ENCODE results near the gene BBS2. TPM values are rescaled to one million over a fixed set of nuclear protein-coding genes. Genes with fewer than 3 reads are reported as not detected.

BBS2 gene
- total and polyA plus RNA-seq, 2 of the 13 experiments (the other 11 are each of a cell fraction or from before 2014, with no cell fraction given) = 59.7 to 68.3 TPM

DNA sequence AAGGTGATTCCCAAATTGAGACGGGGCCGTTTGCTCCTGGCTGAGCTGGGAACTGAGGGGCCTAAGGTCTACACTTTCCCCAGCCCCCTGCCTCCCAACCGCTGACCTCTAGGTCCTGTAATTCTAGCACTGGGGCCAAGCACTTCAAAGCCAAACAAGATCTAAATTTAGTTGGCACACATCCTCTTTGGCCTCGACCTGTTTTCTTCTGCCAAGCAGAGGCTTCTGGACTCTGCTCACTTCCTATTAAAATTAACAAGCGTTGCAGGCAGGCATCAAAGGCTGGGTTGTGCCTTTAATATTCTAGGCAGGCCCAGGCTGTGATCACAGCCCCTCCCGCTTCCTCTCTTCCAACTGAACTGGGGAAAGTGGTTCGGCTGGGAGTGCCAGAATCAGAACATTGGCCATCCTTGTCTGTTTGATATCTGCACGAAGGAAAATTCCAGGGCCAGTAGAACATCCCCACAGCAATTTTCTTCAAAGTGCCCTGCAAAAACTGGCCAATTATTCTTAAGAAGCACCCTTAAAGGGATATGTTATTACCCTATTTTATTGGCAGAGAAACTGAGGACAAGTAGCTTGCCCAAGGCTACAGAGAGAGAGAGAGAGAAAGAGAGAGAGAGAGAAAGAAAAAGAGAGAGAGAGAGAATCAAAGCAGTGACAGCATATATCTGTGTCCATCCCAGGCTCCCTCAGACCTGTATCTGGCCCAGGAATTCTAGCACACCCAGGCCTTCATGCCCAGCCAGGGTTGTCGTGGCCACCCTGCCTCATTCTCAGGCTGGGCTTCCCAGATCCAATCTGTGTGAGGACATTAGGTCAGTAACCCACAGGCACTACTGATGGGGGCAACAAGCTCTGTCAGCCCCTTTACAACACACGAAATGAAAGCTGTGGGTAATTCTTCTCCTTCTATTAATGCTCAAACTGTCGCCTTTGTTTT is 32.2 kb upstream of the BBS2 start (continued):
- TF ChIP-seq, protein P1, sequence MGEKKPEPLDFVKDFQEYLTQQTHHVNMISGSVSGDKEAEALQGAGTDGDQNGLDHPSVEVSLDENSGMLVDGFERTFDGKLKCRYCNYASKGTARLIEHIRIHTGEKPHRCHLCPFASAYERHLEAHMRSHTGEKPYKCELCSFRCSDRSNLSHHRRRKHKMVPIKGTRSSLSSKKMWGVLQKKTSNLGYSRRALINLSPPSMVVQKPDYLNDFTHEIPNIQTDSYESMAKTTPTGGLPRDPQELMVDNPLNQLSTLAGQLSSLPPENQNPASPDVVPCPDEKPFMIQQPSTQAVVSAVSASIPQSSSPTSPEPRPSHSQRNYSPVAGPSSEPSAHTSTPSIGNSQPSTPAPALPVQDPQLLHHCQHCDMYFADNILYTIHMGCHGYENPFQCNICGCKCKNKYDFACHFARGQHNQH (CRISPR knock-in tag; IDR thresholded peaks at IDR 0.05) = peak; percentile 90
- TF ChIP-seq TBX3 (IDR thresholded peaks at IDR 0.05; ENCODE audit: borderline replicate concordance) (no peak), AGO2 (optimal IDR thresholded peaks at IDR 0.05; ENCODE audit: low read depth, low read length) (no peak), ZNF607 (CRISPR knock-in tag; IDR thresholded peaks at IDR 0.05; ENCODE audit: borderline replicate concordance) (no peak; the same call in 1 of the 2 replicates), PHF5A (CRISPR knock-in tag; IDR thresholded peaks at IDR 0.05; ENCODE audit: low read depth, unreplicated experiment) (peak; percentile 49), ZNF256 (CRISPR knock-in tag; conservative IDR thresholded peaks at IDR 0.05) (no peak), TP53 (CRISPR knock-in tag; conservative IDR thresholded peaks at IDR 0.05) (no peak), SSRP1 (CRISPR knock-in tag; IDR thresholded peaks at IDR 0.05) (no peak), ERF (CRISPR knock-in tag; IDR thresholded peaks at IDR 0.05) (peak; percentile 59; the same call in 1 of the 2 replicates), TSC22D2 (CRISPR knock-in tag; IDR thresholded peaks at IDR 0.05; ENCODE audit: borderline replicate concordance) (no peak), IRF2 (CRISPR knock-in tag; IDR thresholded peaks at IDR 0.05) (peak; percentile 61), YEATS2 (CRISPR knock-in tag; IDR thresholded peaks at IDR 0.05; ENCODE audit: borderline replicate concordance) (no peak), PHF21A (CRISPR knock-in tag; IDR thresholded peaks at IDR 0.05) (peak; percentile 93), HOXA3 (CRISPR knock-in tag; IDR thresholded peaks at IDR 0.05) (peak; percentile 40), NFKBIZ (CRISPR knock-in tag; IDR thresholded peaks at IDR 0.05) (0 out of 2 replicates have a peak, but pooled peaks have one; percentile 37), TBL1XR1 (IDR thresholded peaks at IDR 0.05; ENCODE audit: borderline replicate concordance, low read length, partially characterized antibody) (no peak), ZNF337 (CRISPR knock-in tag; IDR thresholded peaks at IDR 0.05; ENCODE audit: borderline replicate concordance, low read depth) (no peak), NFYC (CRISPR knock-in tag; IDR thresholded peaks at IDR 0.05) (no peak), KMT2A (CRISPR knock-in tag; IDR thresholded peaks at IDR 0.05) (no peak), MEF2D (CRISPR knock-in tag; IDR thresholded peaks at IDR 0.05) (peak; percentile 100), NFE2 (CRISPR knock-in tag; IDR thresholded peaks at IDR 0.05) (no peak), MIER3 (CRISPR knock-in tag; IDR thresholded peaks at IDR 0.05; ENCODE audit: borderline replicate concordance) (no peak; the same call in 1 of the 2 replicates), ZNF619 (CRISPR knock-in tag; IDR thresholded peaks at IDR 0.05) (no peak), ZNF326 (CRISPR knock-in tag; IDR thresholded peaks at IDR 0.05; ENCODE audit: borderline replicate concordance) (no peak), SMARCC2 (IDR thresholded peaks at IDR 0.05) (no peak), SPEN (CRISPR knock-in tag; IDR thresholded peaks at IDR 0.05; ENCODE audit: low read depth) (no peak; the same call in 1 of the 2 replicates), HOXD1 (CRISPR knock-in tag; IDR thresholded peaks at IDR 0.05) (peak; percentile 76; the same call in 1 of the 2 replicates)
- TF ChIP-seq, protein P2, sequence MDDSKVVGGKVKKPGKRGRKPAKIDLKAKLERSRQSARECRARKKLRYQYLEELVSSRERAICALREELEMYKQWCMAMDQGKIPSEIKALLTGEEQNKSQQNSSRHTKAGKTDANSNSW (CRISPR knock-in tag; IDR thresholded peaks at IDR 0.05; ENCODE audit: borderline replicate concordance) = no peak
- TF ChIP-seq, protein P3, sequence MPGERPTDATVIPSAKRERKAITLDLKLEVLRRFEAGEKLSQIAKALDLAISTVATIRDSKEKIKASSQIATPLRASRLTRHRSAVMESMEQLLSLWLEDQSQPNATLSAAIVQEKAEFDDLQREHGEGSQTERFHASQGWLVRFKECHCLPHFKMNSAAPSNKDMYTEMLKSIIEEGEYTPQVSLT (CRISPR knock-in tag; IDR thresholded peaks at IDR 0.05; ENCODE audit: borderline replicate concordance, low read depth) = no peak
- TF ChIP-seq, protein P4, sequence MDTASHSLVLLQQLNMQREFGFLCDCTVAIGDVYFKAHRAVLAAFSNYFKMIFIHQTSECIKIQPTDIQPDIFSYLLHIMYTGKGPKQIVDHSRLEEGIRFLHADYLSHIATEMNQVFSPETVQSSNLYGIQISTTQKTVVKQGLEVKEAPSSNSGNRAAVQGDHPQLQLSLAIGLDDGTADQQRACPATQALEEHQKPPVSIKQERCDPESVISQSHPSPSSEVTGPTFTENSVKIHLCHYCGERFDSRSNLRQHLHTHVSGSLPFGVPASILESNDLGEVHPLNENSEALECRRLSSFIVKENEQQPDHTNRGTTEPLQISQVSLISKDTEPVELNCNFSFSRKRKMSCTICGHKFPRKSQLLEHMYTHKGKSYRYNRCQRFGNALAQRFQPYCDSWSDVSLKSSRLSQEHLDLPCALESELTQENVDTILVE (CRISPR knock-in tag; IDR thresholded peaks at IDR 0.05) = 0 out of 2 replicates have a peak, but pooled peaks have one; percentile 12

Measured in HepG2 (cell line).